SK-N-SH (cell line): ENCODE results near the gene NUMB. TPM values are rescaled to one million over a fixed set of nuclear protein-coding genes. Genes with fewer than 3 reads are reported as not detected.

Experiments
- CTCF ChIA-PET: fragments of 300-600, 350-600 bp; formaldehyde crosslinking; extraction: SDS; loops from one replicate; lab custom pipeline; 2021; lab: Yijun Ruan, JAX
- POLR2A ChIA-PET: fragments of 350-600 bp; sonication (Branson Sonifier 250); formaldehyde crosslinking; extraction: SDS; loops from one replicate; lab custom pipeline; 2020; ENCODE audit warnings: antibody characterized with exemption, inconsistent platforms; lab: Yijun Ruan, JAX
- DNase-seq: peaks from one replicate; pipeline ENCODE4 v3.0.0; 2012
- H2AFZ ChIP-seq: fragments of 200-600 bp; sonication (generic); 2 replicates; pipeline ENCODE4 v1.8.1; 2016; ENCODE audit warnings: antibody characterized with exemption, mild to moderate bottlenecking, low read depth
- H3F3A ChIP-seq: fragments of 200-600 bp; sonication (generic); replicated peaks from 2 replicates; pipeline ENCODE3; 2016; ENCODE audit warnings: antibody characterized with exemption, mild to moderate bottlenecking; ENCODE audit not compliant: insufficient read depth
- H3K27ac ChIP-seq, 2 experiments: fragments of 200-500 bp in 1 of 2; fragments of 200-600 bp in 1 of 2; sonication (Bioruptor generic) in 1 of 2; sonication (generic), shearing (Covaris generic) in 1 of 2; 2 replicates each; pipeline versions ENCODE4 v1.5.1 to v1.6.1; 2014 to 2016; ENCODE audit warnings: low read depth in 2 of 2, inconsistent platforms in 1 of 2, low read length in 1 of 2, mild to moderate bottlenecking in 1 of 2, mixed read lengths in 1 of 2
- H3K27me3 ChIP-seq: fragments of 200-600 bp; sonication (generic), shearing (Covaris generic); 2 replicates; pipeline ENCODE4 v1.6.1; 2016; ENCODE audit warnings: mixed run types; ENCODE audit not compliant: insufficient read depth
- H3K36me3 ChIP-seq, 2 experiments: fragments of 200-500 bp in 1 of 2; fragments of 200-600 bp in 1 of 2; sonication (Bioruptor generic) in 1 of 2; sonication (generic) in 1 of 2; replicated peaks in 1 of 2; 2 replicates each; pipeline versions ENCODE3 to v1.5.1; 2014 to 2016; ENCODE audit warnings: low read length in 1 of 2, mild to moderate bottlenecking in 1 of 2; ENCODE audit not compliant: insufficient read depth in 2 of 2, control insufficient read depth in 1 of 2
- H3K4me1 ChIP-seq, 2 experiments: fragments of 200-500 bp in 1 of 2; fragments of 200-600 bp in 1 of 2; sonication (Bioruptor generic) in 1 of 2; sonication (generic), shearing (Covaris generic) in 1 of 2; 2 replicates each; pipeline versions ENCODE4 v1.5.1 to v1.6.1; 2014 to 2016; ENCODE audit warnings: low read depth in 1 of 2, low read length in 1 of 2, mixed run types in 1 of 2; ENCODE audit not compliant: insufficient read depth in 2 of 2, control insufficient read depth in 1 of 2
- H3K4me2 ChIP-seq: fragments of 200-600 bp; sonication (generic), shearing (Covaris generic); 2 replicates; pipeline ENCODE4 v1.6.1; 2017; ENCODE audit warnings: mixed run types
- H3K4me3 ChIP-seq, 2 experiments: fragments of 200-500 bp in 1 of 2; fragments of 200-600 bp in 1 of 2; sonication (Bioruptor generic) in 1 of 2; sonication (generic), shearing (Covaris generic) in 1 of 2; 2 replicates each; pipeline versions ENCODE4 v1.5.1 to v1.8.1; 2014 to 2016; ENCODE audit warnings: low read depth in 2 of 2, inconsistent platforms in 1 of 2, low read length in 1 of 2, mild to moderate bottlenecking in 1 of 2, mixed read lengths in 1 of 2, moderate library complexity in 1 of 2
- H3K79me2 ChIP-seq: fragments of 200-600 bp; sonication (generic); 2 replicates; pipeline ENCODE4 v1.8.1; 2017; ENCODE audit warnings: mild to moderate bottlenecking; ENCODE audit not compliant: insufficient read depth
- H3K9ac ChIP-seq: fragments of 200-600 bp; sonication (generic); 2 replicates; pipeline ENCODE4 v1.6.1; 2017; ENCODE audit warnings: mixed run types
- H3K9me2 ChIP-seq: fragments of 200-600 bp; sonication (generic); 2 replicates; pipeline ENCODE4 v1.6.1; 2017; ENCODE audit warnings: mixed run types
- H3K9me3 ChIP-seq: fragments of 200-600 bp; sonication (generic); 2 replicates; pipeline ENCODE4 v1.6.1; 2017; ENCODE audit warnings: mixed run types, mild to moderate bottlenecking, moderate library complexity
- H4K20me1 ChIP-seq: fragments of 200-600 bp; sonication (generic); 2 replicates; pipeline ENCODE4 v1.6.1; 2017; ENCODE audit warnings: mild to moderate bottlenecking, mixed run types; ENCODE audit not compliant: insufficient read depth
- ELF1 ChIP-seq: IDR thresholded peaks from 2 replicates; pipeline ENCODE4 v1.4.0; 2012
- EZH2phosphoT487 ChIP-seq: fragments of 200-600 bp; sonication (generic); IDR thresholded peaks from 2 replicates; pipeline ENCODE4 v1.6.1; 2017; ENCODE audit warnings: low read depth, mixed run types, mild to moderate bottlenecking, antibody characterized with exemption, moderate library complexity, borderline replicate concordance
- FOXJ3 ChIP-seq: sonication (generic); formaldehyde crosslinking; IDR thresholded peaks from 2 replicates; pipeline ENCODE4 v1.5.1; 2020; ENCODE audit warnings: mild to moderate bottlenecking, missing genetic modification reagents
- FOXM1 ChIP-seq: IDR thresholded peaks from 2 replicates; pipeline ENCODE4 v1.4.0; 2012; ENCODE audit warnings: low read depth, mild to moderate bottlenecking
- GABPA ChIP-seq: IDR thresholded peaks from 2 replicates; pipeline ENCODE4 v1.4.0; 2012; ENCODE audit warnings: low read depth, mild to moderate bottlenecking
- JUND ChIP-seq: IDR thresholded peaks from 2 replicates; pipeline ENCODE4 v1.4.0; 2012
- MEF2A ChIP-seq: IDR thresholded peaks from 2 replicates; pipeline ENCODE4 v1.4.0; 2012; ENCODE audit warnings: low read depth, borderline replicate concordance
- MXI1 ChIP-seq: IDR thresholded peaks from 2 replicates; pipeline ENCODE4 v1.6.1; 2012; ENCODE audit warnings: mild to moderate bottlenecking, low read depth, low read length, improper control_type of control experiment
- RAD21 ChIP-seq: IDR thresholded peaks from 2 replicates; pipeline ENCODE4 v1.6.1; 2012; ENCODE audit warnings: mild to moderate bottlenecking, low read length
- RXRA ChIP-seq: IDR thresholded peaks from 2 replicates; pipeline ENCODE4 v1.4.0; 2012; ENCODE audit warnings: low read depth, mild to moderate bottlenecking, borderline replicate concordance
- SIN3A ChIP-seq: IDR thresholded peaks from 2 replicates; pipeline ENCODE4 v1.6.1; 2012; ENCODE audit warnings: low read depth, mild to moderate bottlenecking, low read length, moderate library complexity, borderline replicate concordance
- TAF1 ChIP-seq: IDR thresholded peaks from 2 replicates; pipeline ENCODE4 v1.6.1; 2012; ENCODE audit warnings: low read depth, mild to moderate bottlenecking, low read length, moderate library complexity, borderline replicate concordance
- TCF12 ChIP-seq: IDR thresholded peaks from 2 replicates; pipeline ENCODE4 v1.4.0; 2012
- TEAD4 ChIP-seq: IDR thresholded peaks from 2 replicates; pipeline ENCODE4 v1.4.0; 2012; ENCODE audit warnings: mild to moderate bottlenecking, borderline replicate concordance; ENCODE audit not compliant: insufficient read depth
- USF1 ChIP-seq: IDR thresholded peaks from 2 replicates; pipeline ENCODE4 v1.4.0; 2012; ENCODE audit warnings: low read depth, borderline replicate concordance
- YY1 ChIP-seq: IDR thresholded peaks from 2 replicates; pipeline ENCODE4 v1.4.0; 2012; ENCODE audit warnings: low read depth, mild to moderate bottlenecking
- ZBTB33 ChIP-seq: IDR thresholded peaks from 2 replicates; pipeline ENCODE4 v1.4.0; 2012; ENCODE audit warnings: low read depth, borderline replicate concordance
- WGBS: methylation state at CpG from one replicate; pipeline ENCODE4 v1.1.6; 2017; ENCODE audit warnings: low lambda C conversion rate; 5-methylcytosine and 5-hydroxymethylcytosine counted together
- polyA plus RNA-seq, 3 experiments: library from polyadenylated mRNA; depleted of rRNA; stranded (reverse); fragments of >200 nt; gene quantifications; 2 replicates each; pipeline ENCODE4 v1.2.3, GENCODE V29; 2012
- TF ChIP-seq, protein P1 (sequence below): IDR thresholded peaks from 2 replicates; pipeline ENCODE4; 2012
- TF ChIP-seq, protein P2 (sequence below): IDR thresholded peaks from 2 replicates; pipeline ENCODE4 v1.4.0; 2012; ENCODE audit warnings: low read depth
- TF ChIP-seq, protein P3 (sequence below): fragments of 200-600 bp; sonication (generic); IDR thresholded peaks from 2 replicates; pipeline ENCODE4 v1.6.1; 2017; ENCODE audit warnings: antibody characterized with exemption, mild to moderate bottlenecking, moderate library complexity

NUMB gene
- polyA plus RNA-seq, 1 of the 3 experiments (the other 2 are of a cell fraction) = 58.4 TPM

- Histone ChIP-seq H3K36me3 (no peaks in the 10 kb centered on the region), H3K4me2 (no peak overlapping the region), H2AFZ (no peak overlapping the region), H3K27ac (no peak overlapping the region), H3K9ac (no peak overlapping the region), H3K27me3 (no peaks in the 10 kb centered on the region), H3F3A (peaks cover 10% of the 10 kb centered on the region), H3K79me2 (no peaks in the 10 kb centered on the region; the same call in 1 of the 2 replicates), H4K20me1 (no peaks in the 10 kb centered on the region), H3K9me3 (no peaks in the 10 kb centered on the region), H3K4me3 (no peak overlapping the region), H3K9me2 (no peaks in the 10 kb centered on the region), H3K4me1 (peaks cover 0 to 9% of the 10 kb centered on the region in 2 experiments; a peak in 1 of 4 replicates)
- 98% methylated on average over 3 of the region's 3 CpGs for WGBS
- no peak for DNase-seq
- ChIA-PET POLR2A (no interaction called here), CTCF (interaction anchor here (4.9 to 5.3 kb wide), 2 partner anchors 11 to 165 kb away, joined by 23 to 47 read pairs; no protein-coding TSS in a partner anchor)
- no peak for TF ChIP-seq TAF1
- TF ChIP-seq, protein P1, sequence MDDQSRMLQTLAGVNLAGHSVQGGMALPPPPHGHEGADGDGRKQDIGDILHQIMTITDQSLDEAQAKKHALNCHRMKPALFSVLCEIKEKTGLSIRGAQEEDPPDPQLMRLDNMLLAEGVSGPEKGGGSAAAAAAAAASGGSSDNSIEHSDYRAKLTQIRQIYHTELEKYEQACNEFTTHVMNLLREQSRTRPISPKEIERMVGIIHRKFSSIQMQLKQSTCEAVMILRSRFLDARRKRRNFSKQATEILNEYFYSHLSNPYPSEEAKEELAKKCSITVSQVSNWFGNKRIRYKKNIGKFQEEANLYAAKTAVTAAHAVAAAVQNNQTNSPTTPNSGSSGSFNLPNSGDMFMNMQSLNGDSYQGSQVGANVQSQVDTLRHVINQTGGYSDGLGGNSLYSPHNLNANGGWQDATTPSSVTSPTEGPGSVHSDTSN = no peak
- TF ChIP-seq, protein P2, sequence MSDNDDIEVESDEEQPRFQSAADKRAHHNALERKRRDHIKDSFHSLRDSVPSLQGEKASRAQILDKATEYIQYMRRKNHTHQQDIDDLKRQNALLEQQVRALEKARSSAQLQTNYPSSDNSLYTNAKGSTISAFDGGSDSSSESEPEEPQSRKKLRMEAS = no peak
- no peak for TF ChIP-seq ELF1
- TF ChIP-seq YY1 = no peak
- no peak for TF ChIP-seq EZH2phosphoT487
- TF ChIP-seq, protein P3, sequence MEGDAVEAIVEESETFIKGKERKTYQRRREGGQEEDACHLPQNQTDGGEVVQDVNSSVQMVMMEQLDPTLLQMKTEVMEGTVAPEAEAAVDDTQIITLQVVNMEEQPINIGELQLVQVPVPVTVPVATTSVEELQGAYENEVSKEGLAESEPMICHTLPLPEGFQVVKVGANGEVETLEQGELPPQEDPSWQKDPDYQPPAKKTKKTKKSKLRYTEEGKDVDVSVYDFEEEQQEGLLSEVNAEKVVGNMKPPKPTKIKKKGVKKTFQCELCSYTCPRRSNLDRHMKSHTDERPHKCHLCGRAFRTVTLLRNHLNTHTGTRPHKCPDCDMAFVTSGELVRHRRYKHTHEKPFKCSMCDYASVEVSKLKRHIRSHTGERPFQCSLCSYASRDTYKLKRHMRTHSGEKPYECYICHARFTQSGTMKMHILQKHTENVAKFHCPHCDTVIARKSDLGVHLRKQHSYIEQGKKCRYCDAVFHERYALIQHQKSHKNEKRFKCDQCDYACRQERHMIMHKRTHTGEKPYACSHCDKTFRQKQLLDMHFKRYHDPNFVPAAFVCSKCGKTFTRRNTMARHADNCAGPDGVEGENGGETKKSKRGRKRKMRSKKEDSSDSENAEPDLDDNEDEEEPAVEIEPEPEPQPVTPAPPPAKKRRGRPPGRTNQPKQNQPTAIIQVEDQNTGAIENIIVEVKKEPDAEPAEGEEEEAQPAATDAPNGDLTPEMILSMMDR = no peak
- TF ChIP-seq JUND = no peak
- no peak for TF ChIP-seq MXI1
- no peak for TF ChIP-seq TEAD4
- TF ChIP-seq RXRA = no peak
- TF ChIP-seq TCF12 = no peak
- TF ChIP-seq USF1 = no peak
- TF ChIP-seq ZBTB33 = no peak
- no peak for TF ChIP-seq SIN3A
- TF ChIP-seq RAD21 = no peak
- no peak for TF ChIP-seq FOXM1
- no peak for TF ChIP-seq FOXJ3 (CRISPR knock-in tag)
- no peak for TF ChIP-seq MEF2A
- TF ChIP-seq GABPA = no peak
Measured at GRCh38 chr14:73307261-73307660, 151.1 kb downstream of the NUMB start.
